Measurements from ENCODE around the gene HBP1.
A peak's percentile ranks its signal among the peaks of the same experiment; 100 is the strongest.

DNA sequence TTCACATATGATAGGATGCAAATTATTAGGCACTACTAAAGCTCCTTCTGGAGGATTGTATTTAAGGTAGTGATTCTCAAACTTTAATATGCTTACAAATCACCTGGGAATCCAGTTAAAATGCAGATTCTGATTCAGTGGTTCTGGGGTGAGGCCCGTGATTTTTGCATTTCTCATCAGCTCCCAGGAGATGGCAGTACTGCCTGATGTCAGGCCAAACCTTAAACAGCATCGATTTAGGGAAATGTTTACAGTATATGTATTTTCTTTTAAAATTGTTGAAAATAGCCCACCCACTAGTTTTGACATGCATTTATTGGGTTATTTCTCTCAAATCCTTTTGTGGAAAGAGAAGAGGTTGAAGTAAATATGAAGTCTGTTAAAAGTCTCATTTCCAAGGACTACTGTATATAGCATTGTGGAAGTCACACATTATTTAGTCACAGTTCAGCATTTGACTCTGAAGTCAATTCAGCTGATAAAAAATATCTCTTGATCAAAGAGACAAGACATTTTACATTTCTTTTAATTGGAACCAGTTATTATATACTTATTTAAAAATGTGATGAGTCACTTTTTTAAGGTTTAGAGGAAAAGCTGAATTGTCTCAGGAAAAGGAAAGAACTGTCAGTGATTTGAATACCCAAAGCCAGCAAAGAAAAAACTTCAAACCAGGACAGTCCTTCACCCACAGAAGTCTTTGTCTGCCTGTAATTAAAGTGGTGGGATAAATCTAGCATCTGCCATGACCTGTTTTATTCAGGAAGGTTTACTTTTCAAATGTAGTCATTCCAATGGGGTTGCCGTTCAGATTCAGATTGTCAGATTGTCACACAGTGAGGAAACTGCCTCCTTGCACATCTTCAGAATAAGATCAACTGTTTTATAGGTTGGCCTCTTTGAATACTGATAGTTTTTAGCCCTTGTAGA lies 21.1 kb upstream of the HBP1 start:
- TF ChIP-seq CTCF (IDR thresholded peaks at IDR 0.05; ENCODE audit: insufficient read depth, low read length) (peak; percentile 51), GABPA (IDR thresholded peaks at IDR 0.05; ENCODE audit: low read depth) (no peak), REST (IDR thresholded peaks at IDR 0.05; ENCODE audit: insufficient replicate concordance, low read depth) (no peak)

Measured in HL-60 (cell line).